ENCODE measurements around the gene PRDM1.

- TF ChIP-seq, protein P1, sequence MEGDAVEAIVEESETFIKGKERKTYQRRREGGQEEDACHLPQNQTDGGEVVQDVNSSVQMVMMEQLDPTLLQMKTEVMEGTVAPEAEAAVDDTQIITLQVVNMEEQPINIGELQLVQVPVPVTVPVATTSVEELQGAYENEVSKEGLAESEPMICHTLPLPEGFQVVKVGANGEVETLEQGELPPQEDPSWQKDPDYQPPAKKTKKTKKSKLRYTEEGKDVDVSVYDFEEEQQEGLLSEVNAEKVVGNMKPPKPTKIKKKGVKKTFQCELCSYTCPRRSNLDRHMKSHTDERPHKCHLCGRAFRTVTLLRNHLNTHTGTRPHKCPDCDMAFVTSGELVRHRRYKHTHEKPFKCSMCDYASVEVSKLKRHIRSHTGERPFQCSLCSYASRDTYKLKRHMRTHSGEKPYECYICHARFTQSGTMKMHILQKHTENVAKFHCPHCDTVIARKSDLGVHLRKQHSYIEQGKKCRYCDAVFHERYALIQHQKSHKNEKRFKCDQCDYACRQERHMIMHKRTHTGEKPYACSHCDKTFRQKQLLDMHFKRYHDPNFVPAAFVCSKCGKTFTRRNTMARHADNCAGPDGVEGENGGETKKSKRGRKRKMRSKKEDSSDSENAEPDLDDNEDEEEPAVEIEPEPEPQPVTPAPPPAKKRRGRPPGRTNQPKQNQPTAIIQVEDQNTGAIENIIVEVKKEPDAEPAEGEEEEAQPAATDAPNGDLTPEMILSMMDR (IDR thresholded peaks at IDR 0.05), result no peak
- TF ChIP-seq EZH2 (IDR thresholded peaks at IDR 0.05; ENCODE audit: borderline replicate concordance, insufficient read depth, low read depth, low read length, poor library complexity, severe bottlenecking), result no peak
These were observed 28.4 kb downstream of the PRDM1 start for GRCh38 chr6:106114492-106114891.
